SH-SY5Y (cell line): Measurements from ENCODE around the gene CFHR4.

Experiments used
- GATA2 ChIP-seq: IDR thresholded peaks from 2 replicates; pipeline ENCODE4 v1.6.1; 2011; ENCODE audit warnings: mild to moderate bottlenecking, low read depth, low read length
- GATA3 ChIP-seq: IDR thresholded peaks from 2 replicates; pipeline ENCODE4 v1.6.1; 2011; ENCODE audit warnings: low read depth, mild to moderate bottlenecking, low read length, moderate library complexity

- no peak for TF ChIP-seq GATA2
- TF ChIP-seq GATA3: no peak
These were observed 9.9 kb upstream of the CFHR4 start for GRCh38 chr1:196877964-196878363.
